Neural cell (in vitro differentiated cells): ENCODE data around the gene MAGI2. TPM values are rescaled to one million over a fixed set of nuclear protein-coding genes. Genes with fewer than 3 reads are reported as not detected.

Experiments used
- H2AFZ ChIP-seq: fragments of 200-600, 300-800 bp; sonication (generic), shearing (Covaris generic); 2 replicates; pipeline ENCODE4 v1.6.0; 2014; ENCODE audit warnings: low read depth, mild to moderate bottlenecking, antibody characterized with exemption, low read length, moderate library complexity
- H3F3A ChIP-seq: fragments of 200-600 bp; shearing (Covaris generic); 2 replicates; pipeline ENCODE4 v1.6.1; 2016; ENCODE audit warnings: mild to moderate bottlenecking, moderate library complexity, mixed read lengths, antibody characterized with exemption, low read length; ENCODE audit not compliant: insufficient read depth, poor library complexity, severe bottlenecking
- H3K27ac ChIP-seq: fragments of 200-600, 300-800 bp; sonication (generic), shearing (Covaris generic); 2 replicates; pipeline ENCODE4 v1.5.1; 2014; ENCODE audit warnings: mild to moderate bottlenecking, low read length, moderate library complexity
- H3K27me3 ChIP-seq: fragments of 300-800, 200-600 bp; sonication (generic), shearing (Covaris generic); 2 replicates; pipeline ENCODE4 v1.6.0; 2014; ENCODE audit warnings: mild to moderate bottlenecking, low read depth, low read length, moderate library complexity; ENCODE audit not compliant: insufficient read depth
- H3K36me3 ChIP-seq: fragments of 300-800, 200-600 bp; sonication (generic), shearing (Covaris generic); 2 replicates; pipeline ENCODE4 v1.5.1; 2014; ENCODE audit warnings: mild to moderate bottlenecking, antibody characterized with exemption, low read length, moderate library complexity; ENCODE audit not compliant: insufficient read depth
- H3K4me2 ChIP-seq: fragments of 300-800, 200-600 bp; sonication (generic), shearing (Covaris generic); 2 replicates; pipeline ENCODE4 v1.6.0; 2014; ENCODE audit warnings: mild to moderate bottlenecking, low read length
- H3K4me3 ChIP-seq: fragments of 300-800, 200-600 bp; sonication (generic), shearing (Covaris generic); 2 replicates; pipeline ENCODE4 v1.5.1; 2014; ENCODE audit warnings: mild to moderate bottlenecking, low read length, moderate library complexity
- H3K79me2 ChIP-seq: fragments of 200-600 bp; shearing (Covaris generic); replicated peaks from 2 replicates; pipeline ENCODE4 v1.6.0; 2014; ENCODE audit warnings: mild to moderate bottlenecking, low read length, moderate library complexity; ENCODE audit not compliant: insufficient read depth
- H3K9ac ChIP-seq: fragments of 300-800, 200-600 bp; sonication (generic), shearing (Covaris generic); 2 replicates; pipeline ENCODE4 v1.6.1; 2016; ENCODE audit warnings: mild to moderate bottlenecking, low read length, mixed read lengths
- H3K9me2 ChIP-seq: fragments of 200-600 bp; shearing (Covaris generic); 2 replicates; pipeline ENCODE4 v1.6.1; 2016; ENCODE audit warnings: mild to moderate bottlenecking, low read length, mixed read lengths; ENCODE audit not compliant: insufficient read depth
- H3K9me3 ChIP-seq: fragments of 200-600, 300-800 bp; sonication (generic), shearing (Covaris generic); 2 replicates; pipeline ENCODE4 v1.6.1; 2016; ENCODE audit warnings: mild to moderate bottlenecking, mixed run types, low read length, moderate library complexity, mixed read lengths
- H4K20me1 ChIP-seq: fragments of 200-600 bp; shearing (Covaris generic); 2 replicates; pipeline ENCODE4 v1.6.1; 2016; ENCODE audit warnings: mild to moderate bottlenecking, mixed run types; ENCODE audit not compliant: insufficient read depth
- EP300 ChIP-seq: fragments of 450-650 bp; conservative IDR thresholded peaks from 2 replicates; pipeline ENCODE4 v1.6.1; 2014; ENCODE audit warnings: antibody characterized with exemption, mild to moderate bottlenecking, moderate library complexity; ENCODE audit not compliant: poor library complexity, severe bottlenecking
- EZH2 ChIP-seq: fragments of 200-600, 300-800 bp; shearing (Covaris generic), sonication (generic); IDR thresholded peaks from 2 replicates; pipeline ENCODE4 v1.6.1; 2014; ENCODE audit warnings: antibody characterized with exemption, low read length, borderline replicate concordance, mild to moderate bottlenecking; ENCODE audit not compliant: insufficient read depth, poor library complexity, severe bottlenecking
- MXI1 ChIP-seq: fragments of 450-650 bp; conservative IDR thresholded peaks from 2 replicates; pipeline ENCODE4 v1.6.1; 2014; ENCODE audit warnings: antibody characterized with exemption, mild to moderate bottlenecking; ENCODE audit not compliant: poor library complexity, severe bottlenecking
- POLR2AphosphoS5 ChIP-seq: IDR thresholded peaks from 2 replicates; pipeline ENCODE4 v1.6.1; 2012
- RAD21 ChIP-seq: fragments of 450-650 bp; conservative IDR thresholded peaks from 2 replicates; pipeline ENCODE4 v1.6.1; 2014; ENCODE audit warnings: antibody characterized with exemption, mild to moderate bottlenecking, moderate library complexity
- SMC3 ChIP-seq: fragments of 450-650 bp; conservative IDR thresholded peaks from 2 replicates; pipeline ENCODE4 v1.6.1; 2014; ENCODE audit warnings: antibody characterized with exemption, mild to moderate bottlenecking, moderate library complexity; ENCODE audit not compliant: poor library complexity
- TAF1 ChIP-seq: IDR thresholded peaks from 2 replicates; pipeline ENCODE4 v1.6.1; 2012; ENCODE audit warnings: low read depth
- polyA plus RNA-seq: library from polyadenylated mRNA; depleted of rRNA; stranded (reverse); fragments of >200 nt; gene quantifications from 2 replicates; pipeline ENCODE4 v1.2.3, GENCODE V29; 2014
- TF ChIP-seq, protein P1 (sequence below): IDR thresholded peaks from 2 replicates; pipeline ENCODE4 v1.6.1; 2012; ENCODE audit warnings: borderline replicate concordance
- TF ChIP-seq, protein P2 (sequence below): fragments of 450-650 bp; IDR thresholded peaks from 2 replicates; pipeline ENCODE4 v1.5.1; 2014; ENCODE audit warnings: antibody characterized with exemption, mild to moderate bottlenecking, moderate library complexity; ENCODE audit not compliant: poor library complexity, severe bottlenecking

The MAGI2 gene
- polyA plus RNA-seq, 1 donor from 2014 or later, result 19.3 TPM

GRCh38 chr7:78043159-78043558 is 1410.3 kb downstream of the MAGI2 start:
- H3K27me3 ChIP-seq, result no peaks in the 10 kb centered on the region
- no peaks in the 10 kb centered on the region for H3F3A ChIP-seq
- H3K4me2 ChIP-seq, result no peak overlapping the region
- H3K9me3 ChIP-seq, result peaks cover 3% of the 10 kb centered on the region
- TF ChIP-seq, protein P1, sequence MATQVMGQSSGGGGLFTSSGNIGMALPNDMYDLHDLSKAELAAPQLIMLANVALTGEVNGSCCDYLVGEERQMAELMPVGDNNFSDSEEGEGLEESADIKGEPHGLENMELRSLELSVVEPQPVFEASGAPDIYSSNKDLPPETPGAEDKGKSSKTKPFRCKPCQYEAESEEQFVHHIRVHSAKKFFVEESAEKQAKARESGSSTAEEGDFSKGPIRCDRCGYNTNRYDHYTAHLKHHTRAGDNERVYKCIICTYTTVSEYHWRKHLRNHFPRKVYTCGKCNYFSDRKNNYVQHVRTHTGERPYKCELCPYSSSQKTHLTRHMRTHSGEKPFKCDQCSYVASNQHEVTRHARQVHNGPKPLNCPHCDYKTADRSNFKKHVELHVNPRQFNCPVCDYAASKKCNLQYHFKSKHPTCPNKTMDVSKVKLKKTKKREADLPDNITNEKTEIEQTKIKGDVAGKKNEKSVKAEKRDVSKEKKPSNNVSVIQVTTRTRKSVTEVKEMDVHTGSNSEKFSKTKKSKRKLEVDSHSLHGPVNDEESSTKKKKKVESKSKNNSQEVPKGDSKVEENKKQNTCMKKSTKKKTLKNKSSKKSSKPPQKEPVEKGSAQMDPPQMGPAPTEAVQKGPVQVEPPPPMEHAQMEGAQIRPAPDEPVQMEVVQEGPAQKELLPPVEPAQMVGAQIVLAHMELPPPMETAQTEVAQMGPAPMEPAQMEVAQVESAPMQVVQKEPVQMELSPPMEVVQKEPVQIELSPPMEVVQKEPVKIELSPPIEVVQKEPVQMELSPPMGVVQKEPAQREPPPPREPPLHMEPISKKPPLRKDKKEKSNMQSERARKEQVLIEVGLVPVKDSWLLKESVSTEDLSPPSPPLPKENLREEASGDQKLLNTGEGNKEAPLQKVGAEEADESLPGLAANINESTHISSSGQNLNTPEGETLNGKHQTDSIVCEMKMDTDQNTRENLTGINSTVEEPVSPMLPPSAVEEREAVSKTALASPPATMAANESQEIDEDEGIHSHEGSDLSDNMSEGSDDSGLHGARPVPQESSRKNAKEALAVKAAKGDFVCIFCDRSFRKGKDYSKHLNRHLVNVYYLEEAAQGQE, result no peak
- TF ChIP-seq SMC3, result no peak
- TF ChIP-seq MXI1, result no peak
- TF ChIP-seq TAF1, result no peak
- no peak for TF ChIP-seq EZH2
- no peak for TF ChIP-seq RAD21
- TF ChIP-seq EP300, result no peak
- no peak for TF ChIP-seq POLR2AphosphoS5
- TF ChIP-seq, protein P2, sequence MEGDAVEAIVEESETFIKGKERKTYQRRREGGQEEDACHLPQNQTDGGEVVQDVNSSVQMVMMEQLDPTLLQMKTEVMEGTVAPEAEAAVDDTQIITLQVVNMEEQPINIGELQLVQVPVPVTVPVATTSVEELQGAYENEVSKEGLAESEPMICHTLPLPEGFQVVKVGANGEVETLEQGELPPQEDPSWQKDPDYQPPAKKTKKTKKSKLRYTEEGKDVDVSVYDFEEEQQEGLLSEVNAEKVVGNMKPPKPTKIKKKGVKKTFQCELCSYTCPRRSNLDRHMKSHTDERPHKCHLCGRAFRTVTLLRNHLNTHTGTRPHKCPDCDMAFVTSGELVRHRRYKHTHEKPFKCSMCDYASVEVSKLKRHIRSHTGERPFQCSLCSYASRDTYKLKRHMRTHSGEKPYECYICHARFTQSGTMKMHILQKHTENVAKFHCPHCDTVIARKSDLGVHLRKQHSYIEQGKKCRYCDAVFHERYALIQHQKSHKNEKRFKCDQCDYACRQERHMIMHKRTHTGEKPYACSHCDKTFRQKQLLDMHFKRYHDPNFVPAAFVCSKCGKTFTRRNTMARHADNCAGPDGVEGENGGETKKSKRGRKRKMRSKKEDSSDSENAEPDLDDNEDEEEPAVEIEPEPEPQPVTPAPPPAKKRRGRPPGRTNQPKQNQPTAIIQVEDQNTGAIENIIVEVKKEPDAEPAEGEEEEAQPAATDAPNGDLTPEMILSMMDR, result no peak
- no peak overlapping the region for H2AFZ ChIP-seq
- no peaks in the 10 kb centered on the region for H3K79me2 ChIP-seq
- H3K9me2 ChIP-seq, result no peaks in the 10 kb centered on the region
- no peaks in the 10 kb centered on the region for H4K20me1 ChIP-seq
- H3K36me3 ChIP-seq, result no peaks in the 10 kb centered on the region
- H3K4me3 ChIP-seq, result no peak overlapping the region
- H3K27ac ChIP-seq, result no peak overlapping the region
- no peak overlapping the region for H3K9ac ChIP-seq

DNA sequence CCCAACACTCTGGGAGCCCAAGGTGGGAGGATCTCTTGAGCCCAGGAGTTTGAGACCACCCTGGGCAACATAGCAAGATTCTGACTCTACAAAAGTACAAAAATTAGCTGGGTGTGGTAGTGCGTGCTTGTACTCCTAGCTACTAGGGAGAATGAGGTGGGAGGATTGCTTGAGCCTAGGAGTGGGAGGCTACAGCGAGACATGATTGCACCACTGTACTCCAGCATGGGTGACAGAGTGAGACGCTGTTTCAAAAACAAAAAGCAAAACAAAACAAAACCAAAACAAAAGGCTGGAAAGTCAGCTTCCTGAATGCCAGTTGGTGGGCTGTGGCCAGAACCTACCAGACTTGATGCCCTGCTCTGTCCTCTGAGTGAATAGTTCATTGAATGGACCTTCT is 1412.0 kb downstream of the MAGI2 start:
- Histone ChIP-seq H3K4me2 (no peak overlapping the region), H3K27ac (no peak overlapping the region), H4K20me1 (no peaks in the 10 kb centered on the region), H3F3A (no peaks in the 10 kb centered on the region), H3K9me2 (no peaks in the 10 kb centered on the region), H3K36me3 (no peaks in the 10 kb centered on the region), H3K4me3 (no peak overlapping the region), H3K79me2 (no peaks in the 10 kb centered on the region), H3K9ac (no peak overlapping the region), H3K9me3 (peaks cover 3% of the 10 kb centered on the region), H2AFZ (no peak overlapping the region), H3K27me3 (no peaks in the 10 kb centered on the region)
- no peak for TF ChIP-seq SMC3
